SK-N-SH treated with all-trans-retinoic acid at 6 μM for 48 hours (cell line): ENCODE results near the gene TP53INP2.

Experiments
- ARNTL ChIP-seq: fragments of 450-650 bp; formaldehyde crosslinking; IDR thresholded peaks from 2 replicates; pipeline ENCODE4 v1.5.0; 2020; ENCODE audit warnings: low read depth, mild to moderate bottlenecking, moderate library complexity, borderline replicate concordance
- CREB5 ChIP-seq: fragments of 250-450 bp; sonication (Bioruptor Pico); IDR thresholded peaks from 2 replicates; pipeline ENCODE4 v1.5.1; 2020; ENCODE audit warnings: low read depth, mild to moderate bottlenecking, moderate library complexity
- ESRRG ChIP-seq: fragments of 250-450 bp; sonication (Bioruptor Pico); IDR thresholded peaks from 2 replicates; pipeline ENCODE4 v1.6.1; 2021; ENCODE audit warnings: mild to moderate bottlenecking
- ISL1 ChIP-seq: fragments of 250-450 bp; sonication (Bioruptor Pico); IDR thresholded peaks from 2 replicates; pipeline ENCODE4 v2.1.2; 2022; ENCODE audit warnings: mild to moderate bottlenecking, moderate library complexity
- PATZ1 ChIP-seq: fragments of 250-450 bp; sonication (Bioruptor Pico); IDR thresholded peaks from 2 replicates; pipeline ENCODE4 v1.8.0; 2020; ENCODE audit warnings: mild to moderate bottlenecking, moderate library complexity, borderline replicate concordance
- TCF4 ChIP-seq: fragments of 250-450 bp; sonication (Bioruptor Pico); IDR thresholded peaks from 2 replicates; pipeline ENCODE4 v1.8.0; 2021; ENCODE audit warnings: mild to moderate bottlenecking, moderate library complexity, borderline replicate concordance
- TOX ChIP-seq: fragments of 250-450 bp; sonication (Bioruptor Pico); IDR thresholded peaks from 2 replicates; pipeline ENCODE4 v1.8.0; 2021; ENCODE audit warnings: mild to moderate bottlenecking, moderate library complexity, borderline replicate concordance
- TSHZ2 ChIP-seq: fragments of 250-450 bp; sonication (Bioruptor Pico); IDR thresholded peaks from 2 replicates; pipeline ENCODE4 v1.5.0; 2020; ENCODE audit warnings: mild to moderate bottlenecking, moderate library complexity
- ZC3H10 ChIP-seq: fragments of 250-450 bp; sonication (Bioruptor Pico); IDR thresholded peaks from 2 replicates; pipeline ENCODE4 v1.5.1; 2021; ENCODE audit warnings: mild to moderate bottlenecking, moderate library complexity
- ZFP3 ChIP-seq: fragments of 250-450 bp; sonication (Bioruptor Pico); IDR thresholded peaks from 2 replicates; pipeline ENCODE4 v1.5.0; 2020; ENCODE audit warnings: mild to moderate bottlenecking, moderate library complexity
- ZFP30 ChIP-seq: fragments of 450-650 bp; formaldehyde crosslinking; IDR thresholded peaks from 2 replicates; pipeline ENCODE4 v1.5.0; 2022; ENCODE audit warnings: mild to moderate bottlenecking, moderate library complexity
- ZNF565 ChIP-seq: fragments of 450-650 bp; formaldehyde crosslinking; conservative IDR thresholded peaks from 2 replicates; pipeline ENCODE4 v1.5.0; 2020; ENCODE audit warnings: low read depth, mild to moderate bottlenecking, moderate library complexity

- TF ChIP-seq TCF4, result no peak
- no peak for TF ChIP-seq ZFP30
- TF ChIP-seq PATZ1, result no peak
- TF ChIP-seq ZNF565 (CRISPR knock-in tag), result no peak
- TF ChIP-seq ZC3H10 (CRISPR knock-in tag), result no peak
- no peak for TF ChIP-seq CREB5 (CRISPR knock-in tag)
- no peak for TF ChIP-seq ARNTL (CRISPR knock-in tag)
- TF ChIP-seq ESRRG (CRISPR knock-in tag), result no peak
- TF ChIP-seq ISL1 (CRISPR knock-in tag), result no peak
- no peak for TF ChIP-seq TSHZ2 (CRISPR knock-in tag)
- no peak for TF ChIP-seq ZFP3 (CRISPR knock-in tag)
- TF ChIP-seq TOX (CRISPR knock-in tag), result no peak
Measured at GRCh38 chr20:34673412-34673811, 30.7 kb upstream of the TP53INP2 start.
